Esophagus squamous epithelium (tissue), 4 donors: ENCODE data around the gene SEMA7A.
"Not testable (repeated sequence)": the region's sequence is repeated elsewhere in the genome, so short reads cannot be mapped to it uniquely, and the experiment has no call there.

Source experiments
- POLR2A ChIP-seq, 4 donors: fragments of 450-650 bp; IDR thresholded peaks; one replicate each; pipeline ENCODE4 v1.6.1; 2017; ENCODE audit warnings: antibody characterized with exemption in 4 of 4, mild to moderate bottlenecking in 4 of 4, moderate library complexity in 3 of 4
- TF ChIP-seq, protein P1 (sequence below), 6 experiments: fragments of 450-650 bp in 4 of 6; fragments of 200-600 bp in 2 of 6; sonication (generic) in 2 of 6; IDR thresholded peaks; one replicate each; pipeline ENCODE4 v1.5.1; 2016 to 2019; ENCODE audit warnings: antibody characterized with exemption in 6 of 6, mild to moderate bottlenecking in 4 of 6, moderate library complexity in 4 of 6

DNA sequence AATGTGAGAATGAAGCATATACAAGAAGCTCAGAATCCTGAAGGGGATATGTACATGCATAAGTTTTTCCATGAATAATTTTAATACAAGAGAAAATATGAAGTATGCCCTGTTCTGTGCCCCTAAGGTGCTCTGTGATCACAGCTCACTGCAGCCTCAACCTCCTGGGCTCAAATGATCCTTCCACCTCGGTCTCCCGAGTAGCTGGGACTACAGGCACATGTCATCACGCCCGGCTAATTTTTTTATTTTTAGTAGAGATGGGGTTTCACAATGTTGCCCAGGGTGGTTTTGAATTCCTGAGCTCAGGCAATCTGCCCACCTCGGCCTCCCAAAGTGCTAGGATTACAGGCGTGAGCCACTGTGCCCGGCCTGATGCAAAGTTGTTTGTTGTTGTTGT is 37.9 kb upstream of the SEMA7A start:
- TF ChIP-seq, protein P1, sequence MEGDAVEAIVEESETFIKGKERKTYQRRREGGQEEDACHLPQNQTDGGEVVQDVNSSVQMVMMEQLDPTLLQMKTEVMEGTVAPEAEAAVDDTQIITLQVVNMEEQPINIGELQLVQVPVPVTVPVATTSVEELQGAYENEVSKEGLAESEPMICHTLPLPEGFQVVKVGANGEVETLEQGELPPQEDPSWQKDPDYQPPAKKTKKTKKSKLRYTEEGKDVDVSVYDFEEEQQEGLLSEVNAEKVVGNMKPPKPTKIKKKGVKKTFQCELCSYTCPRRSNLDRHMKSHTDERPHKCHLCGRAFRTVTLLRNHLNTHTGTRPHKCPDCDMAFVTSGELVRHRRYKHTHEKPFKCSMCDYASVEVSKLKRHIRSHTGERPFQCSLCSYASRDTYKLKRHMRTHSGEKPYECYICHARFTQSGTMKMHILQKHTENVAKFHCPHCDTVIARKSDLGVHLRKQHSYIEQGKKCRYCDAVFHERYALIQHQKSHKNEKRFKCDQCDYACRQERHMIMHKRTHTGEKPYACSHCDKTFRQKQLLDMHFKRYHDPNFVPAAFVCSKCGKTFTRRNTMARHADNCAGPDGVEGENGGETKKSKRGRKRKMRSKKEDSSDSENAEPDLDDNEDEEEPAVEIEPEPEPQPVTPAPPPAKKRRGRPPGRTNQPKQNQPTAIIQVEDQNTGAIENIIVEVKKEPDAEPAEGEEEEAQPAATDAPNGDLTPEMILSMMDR (IDR thresholded peaks at IDR 0.05) = not testable (repeated sequence)
- not testable (repeated sequence) for TF ChIP-seq POLR2A (IDR thresholded peaks at IDR 0.05)
